Stomach (tissue), 4 donors: Measurements from ENCODE around the gene ATP23.

Experiments
- EP300 ChIP-seq: sonication (generic); formaldehyde crosslinking; IDR thresholded peaks from one replicate; pipeline ENCODE4 v1.6.1; 2017; ENCODE audit warnings: antibody characterized with exemption
- POLR2A ChIP-seq, 4 donors: fragments of 450-650 bp; IDR thresholded peaks; one replicate each; pipeline ENCODE4 v1.6.1; 2016; ENCODE audit warnings: antibody characterized with exemption in 4 of 4, control low read depth in 2 of 4, mild to moderate bottlenecking in 1 of 4, moderate library complexity in 1 of 4
- POLR2AphosphoS5 ChIP-seq, 3 donors: sonication (generic); formaldehyde crosslinking; IDR thresholded peaks; one replicate each; pipeline ENCODE4 v1.6.1; 2016; ENCODE audit warnings: antibody characterized with exemption in 3 of 3
- TF ChIP-seq, protein P1 (sequence below), 7 experiments: fragments of 450-650 bp in 4 of 7; fragments of 200-600 bp in 3 of 7; sonication (generic) in 3 of 7; IDR thresholded peaks; one replicate each; pipeline ENCODE4 v1.5.1; 2016 to 2019; ENCODE audit warnings: antibody characterized with exemption in 7 of 7, control low read depth in 2 of 7, mild to moderate bottlenecking in 1 of 7

DNA sequence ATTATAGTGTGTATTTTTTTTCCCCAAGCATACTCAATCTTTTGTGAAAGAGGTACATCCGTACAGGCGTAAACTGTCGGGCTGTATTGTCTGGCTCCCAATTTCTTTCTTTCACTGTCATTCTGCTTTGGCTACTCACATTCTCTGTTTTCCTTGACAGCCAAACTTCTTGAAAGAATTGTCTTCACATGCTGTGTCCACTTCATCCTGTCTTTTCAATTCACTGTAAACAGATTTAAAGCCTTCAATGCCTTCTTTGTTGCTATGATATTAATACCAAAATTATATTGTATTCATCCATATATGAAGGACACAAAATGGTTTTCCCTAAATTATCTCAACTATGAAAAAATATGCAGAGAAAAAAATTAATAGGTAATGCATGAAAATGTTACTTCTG lies 6.0 kb upstream of the ATP23 start:
- TF ChIP-seq, protein P1, sequence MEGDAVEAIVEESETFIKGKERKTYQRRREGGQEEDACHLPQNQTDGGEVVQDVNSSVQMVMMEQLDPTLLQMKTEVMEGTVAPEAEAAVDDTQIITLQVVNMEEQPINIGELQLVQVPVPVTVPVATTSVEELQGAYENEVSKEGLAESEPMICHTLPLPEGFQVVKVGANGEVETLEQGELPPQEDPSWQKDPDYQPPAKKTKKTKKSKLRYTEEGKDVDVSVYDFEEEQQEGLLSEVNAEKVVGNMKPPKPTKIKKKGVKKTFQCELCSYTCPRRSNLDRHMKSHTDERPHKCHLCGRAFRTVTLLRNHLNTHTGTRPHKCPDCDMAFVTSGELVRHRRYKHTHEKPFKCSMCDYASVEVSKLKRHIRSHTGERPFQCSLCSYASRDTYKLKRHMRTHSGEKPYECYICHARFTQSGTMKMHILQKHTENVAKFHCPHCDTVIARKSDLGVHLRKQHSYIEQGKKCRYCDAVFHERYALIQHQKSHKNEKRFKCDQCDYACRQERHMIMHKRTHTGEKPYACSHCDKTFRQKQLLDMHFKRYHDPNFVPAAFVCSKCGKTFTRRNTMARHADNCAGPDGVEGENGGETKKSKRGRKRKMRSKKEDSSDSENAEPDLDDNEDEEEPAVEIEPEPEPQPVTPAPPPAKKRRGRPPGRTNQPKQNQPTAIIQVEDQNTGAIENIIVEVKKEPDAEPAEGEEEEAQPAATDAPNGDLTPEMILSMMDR (IDR thresholded peaks at IDR 0.05), result no peak
- no peak for TF ChIP-seq POLR2A (IDR thresholded peaks at IDR 0.05)
- no peak for TF ChIP-seq EP300
- no peak for TF ChIP-seq POLR2AphosphoS5 (IDR thresholded peaks at IDR 0.05)
